ENCODE data around the gene ACTN1. TPM values are rescaled to one million over a fixed set of nuclear protein-coding genes. Genes with fewer than 3 reads are reported as not detected.

The ACTN1 gene
- total and polyA plus RNA-seq, 2 experiments from 2014 or later = 88.0 to 163 TPM

DNA sequence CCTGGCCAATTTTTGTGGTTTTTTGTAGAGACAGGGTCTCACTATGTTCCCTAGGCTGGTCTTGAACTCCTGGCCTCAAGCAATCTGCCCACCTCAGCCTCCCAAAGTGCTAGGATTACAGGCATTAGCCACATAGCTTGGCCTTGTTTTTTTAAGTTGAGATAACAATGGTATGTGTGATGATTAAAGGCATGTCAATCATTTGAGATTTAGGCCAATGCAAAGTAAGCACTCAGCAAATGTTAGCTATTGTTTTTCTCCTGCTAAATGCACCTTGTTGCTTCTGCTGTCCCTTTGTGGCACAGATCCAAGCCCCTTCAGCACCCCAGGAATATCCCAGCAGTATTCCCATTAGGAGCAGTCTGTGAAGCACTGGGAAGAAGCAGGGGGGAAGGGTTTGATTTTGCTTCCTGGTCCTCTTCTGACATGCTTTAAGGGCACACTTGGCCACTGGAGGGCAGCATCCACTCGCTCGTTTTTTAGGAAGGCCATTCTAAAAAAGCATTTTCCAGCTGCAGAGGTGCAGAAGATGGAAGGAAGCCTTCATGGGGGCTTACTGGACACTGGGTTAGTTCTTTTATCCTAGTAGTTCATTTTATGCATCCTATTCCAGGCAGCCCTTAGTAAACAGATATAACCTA, 116.0 kb downstream of the ACTN1 start:
- no peaks in the 10 kb centered on the region for H3K27me3 ChIP-seq
- no peaks in the 10 kb centered on the region for H3K9me3 ChIP-seq (ENCODE audit: low read depth)
- peak; percentile 90 for DNase-seq (ENCODE audit: low spot score)
- no peak overlapping the region for H3K4me2 ChIP-seq
- WGBS (ENCODE audit: low lambda C conversion rate, missing lambda C conversion rate) = 0% methylated on average over 2 of the region's 2 CpGs
- H3K79me2 ChIP-seq = no peaks in the 10 kb centered on the region
- H3K4me3 ChIP-seq = no peak overlapping the region
- no peaks in the 10 kb centered on the region for H4K20me1 ChIP-seq (ENCODE audit: insufficient read depth, poor library complexity, severe bottlenecking)
- H3K36me3 ChIP-seq (replicated peaks; ENCODE audit: insufficient read depth, low read depth) = no peaks in the 10 kb centered on the region
- no peak overlapping the region for H3K27ac ChIP-seq
- no peaks in the 10 kb centered on the region for H3K4me1 ChIP-seq (ENCODE audit: insufficient read depth)
- TF ChIP-seq, protein P1, sequence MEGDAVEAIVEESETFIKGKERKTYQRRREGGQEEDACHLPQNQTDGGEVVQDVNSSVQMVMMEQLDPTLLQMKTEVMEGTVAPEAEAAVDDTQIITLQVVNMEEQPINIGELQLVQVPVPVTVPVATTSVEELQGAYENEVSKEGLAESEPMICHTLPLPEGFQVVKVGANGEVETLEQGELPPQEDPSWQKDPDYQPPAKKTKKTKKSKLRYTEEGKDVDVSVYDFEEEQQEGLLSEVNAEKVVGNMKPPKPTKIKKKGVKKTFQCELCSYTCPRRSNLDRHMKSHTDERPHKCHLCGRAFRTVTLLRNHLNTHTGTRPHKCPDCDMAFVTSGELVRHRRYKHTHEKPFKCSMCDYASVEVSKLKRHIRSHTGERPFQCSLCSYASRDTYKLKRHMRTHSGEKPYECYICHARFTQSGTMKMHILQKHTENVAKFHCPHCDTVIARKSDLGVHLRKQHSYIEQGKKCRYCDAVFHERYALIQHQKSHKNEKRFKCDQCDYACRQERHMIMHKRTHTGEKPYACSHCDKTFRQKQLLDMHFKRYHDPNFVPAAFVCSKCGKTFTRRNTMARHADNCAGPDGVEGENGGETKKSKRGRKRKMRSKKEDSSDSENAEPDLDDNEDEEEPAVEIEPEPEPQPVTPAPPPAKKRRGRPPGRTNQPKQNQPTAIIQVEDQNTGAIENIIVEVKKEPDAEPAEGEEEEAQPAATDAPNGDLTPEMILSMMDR (IDR thresholded peaks at IDR 0.05; ENCODE audit: poor library complexity) = peak; percentile 92
- TF ChIP-seq EZH2phosphoT487 (IDR thresholded peaks at IDR 0.05; ENCODE audit: low read depth, severe bottlenecking, unreplicated experiment) = no peak
- no peaks in the 10 kb centered on the region for H3K9me2 ChIP-seq (replicated peaks; ENCODE audit: insufficient read depth)
- H2AFZ ChIP-seq = no peak overlapping the region

DNA sequence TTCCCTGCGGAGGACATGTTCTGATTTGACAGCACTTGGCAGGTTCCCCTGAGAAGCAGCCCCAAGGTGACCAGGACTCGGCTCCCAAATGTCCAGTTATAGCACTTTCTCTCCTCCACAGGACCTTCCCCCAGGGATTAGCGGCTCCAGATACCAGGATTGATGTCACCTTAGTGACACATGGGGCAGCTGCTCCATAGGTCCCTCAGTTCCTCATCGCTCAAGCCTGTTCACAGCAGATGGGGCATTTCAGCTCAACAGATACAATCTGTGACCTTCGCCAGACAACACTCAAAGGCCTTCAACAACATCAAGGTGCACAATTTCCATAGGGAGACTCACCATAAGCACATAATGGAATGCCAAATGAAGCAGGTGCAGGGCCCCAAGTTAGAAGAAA, 118.3 kb downstream of the ACTN1 start:
- Histone ChIP-seq H3K9me2 (replicated peaks; ENCODE audit: insufficient read depth) (no peaks in the 10 kb centered on the region), H3K4me1 (ENCODE audit: insufficient read depth) (peaks cover 17% of the 10 kb centered on the region), H3K36me3 (replicated peaks; ENCODE audit: insufficient read depth, low read depth) (no peaks in the 10 kb centered on the region), H3K27me3 (no peaks in the 10 kb centered on the region), H3K4me3 (no peak overlapping the region), H2AFZ (no peak overlapping the region), H3K4me2 (no peak overlapping the region), H4K20me1 (ENCODE audit: insufficient read depth, poor library complexity, severe bottlenecking) (no peaks in the 10 kb centered on the region), H3K79me2 (no peaks in the 10 kb centered on the region), H3K9me3 (ENCODE audit: low read depth) (no peaks in the 10 kb centered on the region), H3K27ac (no peak overlapping the region)
- WGBS (ENCODE audit: low lambda C conversion rate, missing lambda C conversion rate) = 89% methylated on average over 5 of the region's 5 CpGs
- no peak for DNase-seq (ENCODE audit: low spot score)
- TF ChIP-seq, protein P1 (IDR thresholded peaks at IDR 0.05; ENCODE audit: poor library complexity) = no peak
- TF ChIP-seq EZH2phosphoT487 (IDR thresholded peaks at IDR 0.05; ENCODE audit: low read depth, severe bottlenecking, unreplicated experiment) (no peak), EZH2 (IDR thresholded peaks at IDR 0.05; ENCODE audit: borderline replicate concordance) (no peak)

DNA sequence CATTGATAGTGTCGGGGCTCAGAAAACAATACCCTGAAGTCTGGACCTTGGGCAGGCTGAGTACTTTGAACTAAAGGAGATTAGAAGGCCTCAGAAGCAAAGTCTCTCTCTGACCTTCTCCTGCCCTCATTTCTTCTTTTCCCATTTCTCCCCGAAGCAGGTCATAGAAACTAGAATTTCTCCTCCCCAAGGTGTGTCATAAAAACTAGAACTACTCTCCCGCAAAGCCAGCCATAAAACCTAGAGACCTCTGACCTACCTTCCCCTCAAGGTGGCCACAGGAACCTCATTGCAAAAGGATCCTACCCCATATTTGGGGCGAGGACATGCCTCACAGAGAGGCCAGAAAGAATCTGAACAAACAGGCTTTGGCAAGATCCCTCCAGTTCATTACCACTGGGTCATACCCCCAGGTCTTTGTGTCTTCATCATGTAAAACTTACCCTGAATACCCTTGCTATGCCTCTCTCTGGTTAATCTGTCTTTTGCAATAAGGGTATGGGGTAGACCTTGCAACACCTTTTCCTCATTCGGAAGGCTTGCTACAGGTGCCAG, 121.5 kb downstream of the ACTN1 start:
- H3K4me2 ChIP-seq = no peak overlapping the region
- H3K27me3 ChIP-seq = no peaks in the 10 kb centered on the region
- H3K36me3 ChIP-seq (replicated peaks; ENCODE audit: insufficient read depth, low read depth) = no peaks in the 10 kb centered on the region
- no peaks in the 10 kb centered on the region for H3K9me3 ChIP-seq (ENCODE audit: low read depth)
- 67% methylated on average over 5 of the region's 5 CpGs for WGBS (ENCODE audit: low lambda C conversion rate, missing lambda C conversion rate)
- peaks cover 17% of the 10 kb centered on the region for H3K4me1 ChIP-seq (ENCODE audit: insufficient read depth)
- no peaks in the 10 kb centered on the region for H3K79me2 ChIP-seq
- no peak overlapping the region for H2AFZ ChIP-seq
- no peak overlapping the region for H3K4me3 ChIP-seq
- no peak for DNase-seq (ENCODE audit: low spot score)
- H3K27ac ChIP-seq = peak overlapping the region; percentile 41
- no peaks in the 10 kb centered on the region for H4K20me1 ChIP-seq (ENCODE audit: insufficient read depth, poor library complexity, severe bottlenecking)
- H3K9me2 ChIP-seq (replicated peaks; ENCODE audit: insufficient read depth) = no peaks in the 10 kb centered on the region
- TF ChIP-seq EZH2 (IDR thresholded peaks at IDR 0.05; ENCODE audit: borderline replicate concordance) (no peak), EZH2phosphoT487 (IDR thresholded peaks at IDR 0.05; ENCODE audit: low read depth, severe bottlenecking, unreplicated experiment) (no peak)
- TF ChIP-seq, protein P1 (IDR thresholded peaks at IDR 0.05; ENCODE audit: poor library complexity) = no peak

Data from hepatocyte (in vitro differentiated cells).